HuH-7 (cell line): ENCODE data around the gene MRPL10.
"Not testable (repeated sequence)": the region's sequence is repeated elsewhere in the genome, so short reads cannot be mapped to it uniquely, and the experiment has no call there.

ENCODE experiments used
- DNase-seq: peaks from one replicate; pipeline ENCODE4 v3.0.0; 2011; ENCODE audit warnings: low spot score

MRPL10 gene

DNA sequence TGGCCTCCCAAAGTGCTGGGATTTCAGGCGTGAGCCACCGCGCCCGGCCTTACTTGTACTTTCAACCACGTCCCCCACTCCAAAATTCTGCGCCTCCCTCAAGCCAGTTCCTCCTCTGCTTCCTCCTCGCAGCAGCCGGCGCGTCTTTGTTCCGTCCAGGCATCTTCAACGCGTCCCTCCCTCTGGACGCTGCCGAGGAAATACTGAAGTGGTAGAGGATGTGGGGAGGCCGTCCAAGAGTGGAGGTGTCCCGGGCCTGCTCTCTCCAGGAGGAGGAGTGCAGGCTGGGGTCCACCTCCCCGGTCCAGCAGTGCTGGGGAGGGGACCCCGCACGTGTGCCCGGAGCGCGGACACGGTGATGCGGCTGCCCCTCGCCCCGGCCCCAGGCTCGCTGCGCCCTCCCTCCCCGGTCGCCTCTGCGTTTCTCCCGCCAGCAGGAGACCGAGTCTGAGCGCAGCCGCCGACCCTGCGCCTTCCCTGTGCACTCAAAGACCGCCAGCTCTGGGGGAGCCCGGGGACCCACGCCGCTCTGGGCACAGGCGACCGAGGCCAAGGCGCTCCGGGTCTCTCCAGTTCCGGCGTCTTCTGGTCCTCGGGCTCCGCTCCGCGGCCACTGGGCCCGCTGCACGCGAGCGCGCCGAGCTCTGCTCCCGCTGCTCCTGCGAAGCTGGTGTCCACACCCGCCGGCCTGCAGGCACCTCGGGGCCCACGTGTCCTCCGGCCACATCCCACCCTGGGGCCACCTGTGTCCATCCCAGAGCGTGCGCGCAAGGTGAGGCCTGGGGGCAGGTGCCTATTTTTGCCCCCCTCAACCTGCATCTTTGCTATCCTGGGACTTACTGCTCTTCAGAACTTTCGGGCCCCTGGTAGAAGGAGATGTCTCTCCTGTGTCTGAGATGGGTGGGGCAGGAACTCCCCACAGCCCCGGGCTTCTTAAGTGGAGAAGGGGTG is 41.5 kb downstream of the MRPL10 start:
- DNase-seq: peak; percentile 40

DNA sequence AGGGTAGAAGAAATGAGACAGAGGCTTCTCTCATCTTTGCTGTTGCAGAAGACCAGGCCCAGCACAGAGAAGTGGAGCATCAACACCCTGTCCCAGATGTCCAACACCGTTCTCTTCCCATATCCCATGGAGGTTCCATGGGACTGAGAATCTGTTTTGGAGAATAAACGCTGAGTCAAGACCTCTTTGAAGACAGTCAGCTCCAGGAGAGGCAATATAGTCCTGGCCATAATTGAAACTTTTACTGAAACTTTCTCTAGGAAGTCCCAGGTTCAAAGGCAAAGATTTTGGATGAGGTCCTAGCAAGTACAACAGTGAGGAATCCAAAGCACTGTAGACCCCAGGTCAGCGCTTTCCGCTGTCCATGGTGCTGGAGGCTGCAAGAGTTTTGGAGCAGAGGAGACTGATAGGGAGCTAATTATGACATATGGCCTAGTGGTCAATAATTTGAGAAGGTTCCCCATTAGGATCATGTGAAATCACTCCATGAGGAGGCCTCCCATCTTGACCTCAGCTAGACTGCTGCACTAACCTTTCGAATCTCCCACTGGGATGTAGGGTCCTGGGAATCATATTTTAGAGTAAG is 45.7 kb downstream of the MRPL10 start:
- peak; percentile 74 for DNase-seq

DNA sequence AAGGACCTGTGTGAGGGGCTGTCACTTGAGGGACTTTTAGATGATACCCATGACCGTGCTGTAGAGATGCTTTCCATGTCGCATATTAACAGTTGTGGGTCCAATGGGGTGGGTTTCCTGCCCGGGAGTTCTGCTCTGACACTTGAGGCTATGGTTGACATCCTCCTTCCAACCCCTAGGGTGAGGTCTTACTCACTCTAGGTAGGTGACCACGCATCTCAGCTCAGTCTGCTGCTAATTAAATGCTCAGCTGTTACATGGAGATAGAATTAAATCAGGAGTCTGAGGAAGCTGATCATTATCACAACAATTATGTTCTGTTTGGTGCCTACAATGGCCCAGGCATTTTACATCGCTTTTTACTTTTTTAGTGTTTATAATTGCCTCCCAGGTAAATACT is 49.9 kb downstream of the MRPL10 start:
- no peak for DNase-seq

DNA sequence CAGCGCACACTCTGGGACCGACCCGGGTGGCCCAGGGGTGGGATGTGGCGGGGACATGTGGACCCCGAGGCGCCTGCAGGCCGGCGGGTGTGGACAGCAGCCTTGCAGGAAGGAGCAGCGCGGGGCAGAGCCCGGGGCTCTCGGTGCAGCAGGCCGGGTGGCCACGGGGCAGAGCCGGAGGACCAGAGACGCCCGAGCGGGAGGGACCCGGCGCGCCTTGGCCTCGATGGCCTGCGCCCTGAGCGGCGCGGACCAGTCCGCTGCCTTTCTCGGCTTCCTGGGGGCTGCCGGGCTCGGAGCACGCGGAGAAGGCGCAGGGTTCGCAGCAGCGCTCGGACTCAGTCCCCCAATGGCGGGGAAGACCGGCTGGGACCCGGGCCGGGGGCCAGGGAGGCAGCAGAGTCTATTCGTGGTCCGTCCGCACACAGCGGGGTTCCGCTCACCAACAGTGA is 53.1 kb downstream of the MRPL10 start:
- DNase-seq: no peak

DNA sequence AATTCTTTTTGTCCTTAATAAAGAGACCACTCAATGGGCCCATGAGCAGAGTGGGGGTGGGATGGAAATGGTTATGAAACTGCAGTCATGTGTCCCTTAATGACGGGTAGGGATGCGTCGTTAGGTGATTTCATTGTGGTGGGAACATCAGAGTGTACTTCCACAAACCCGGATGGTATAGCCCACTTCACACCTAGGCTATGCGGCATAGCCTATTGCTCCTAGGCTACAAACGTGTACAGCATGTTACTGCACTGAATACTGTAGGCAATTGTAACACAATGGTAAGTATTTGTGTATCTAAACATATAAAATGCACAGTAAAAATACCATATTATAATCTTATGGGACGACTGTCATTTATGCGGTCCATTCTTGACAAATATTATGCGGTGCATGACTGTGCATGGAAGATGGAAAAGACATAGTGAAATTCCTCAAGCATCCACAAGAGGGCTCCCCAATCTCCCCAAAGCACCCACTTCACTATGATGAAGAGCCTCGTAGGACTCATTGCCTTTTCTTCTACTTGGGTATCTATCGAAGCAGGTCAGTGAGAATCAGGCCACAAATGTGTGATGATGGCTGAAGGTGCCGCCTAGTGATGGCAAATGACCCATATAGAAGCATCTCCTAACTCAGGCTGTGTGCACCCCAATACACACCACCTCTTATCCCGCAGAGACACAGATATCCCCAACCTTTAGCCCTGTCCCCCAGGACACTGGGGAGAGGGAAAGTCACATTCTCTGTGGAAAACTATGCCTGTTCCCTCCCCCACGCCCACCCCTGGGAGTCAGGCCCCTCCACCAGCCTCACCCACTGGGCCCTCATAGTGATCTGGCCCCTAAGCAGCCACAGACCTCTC is 54.8 kb downstream of the MRPL10 start:
- peak; percentile 71 for DNase-seq

DNA sequence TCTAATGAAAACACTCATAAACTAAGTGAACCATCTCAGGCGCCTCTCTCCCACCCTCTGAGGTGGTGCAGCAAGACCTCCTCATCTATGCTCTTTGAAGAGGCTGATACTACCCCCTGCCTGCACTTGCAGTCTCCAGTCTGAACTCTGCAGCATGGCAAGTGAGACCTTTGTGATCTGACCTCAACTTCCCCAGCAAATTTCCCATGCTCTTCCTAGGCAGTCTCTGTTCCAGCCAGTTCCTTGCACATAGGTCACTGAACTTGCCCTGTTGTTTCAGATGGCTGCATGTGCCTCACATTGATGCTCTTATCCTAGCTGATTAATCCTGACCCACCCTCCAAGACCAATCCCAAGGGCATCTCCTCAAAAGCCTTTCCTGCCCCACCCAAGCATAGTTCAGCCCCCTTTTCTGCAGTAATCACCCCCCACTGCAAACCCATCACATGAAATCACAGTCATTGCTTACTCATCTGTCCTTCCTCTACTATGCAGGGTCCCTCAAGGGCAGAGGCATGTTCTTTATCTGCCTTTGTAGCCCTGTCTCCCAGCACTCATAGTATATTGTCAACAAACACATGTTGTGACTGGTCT is 56.3 kb downstream of the MRPL10 start:
- no peak for DNase-seq

DNA sequence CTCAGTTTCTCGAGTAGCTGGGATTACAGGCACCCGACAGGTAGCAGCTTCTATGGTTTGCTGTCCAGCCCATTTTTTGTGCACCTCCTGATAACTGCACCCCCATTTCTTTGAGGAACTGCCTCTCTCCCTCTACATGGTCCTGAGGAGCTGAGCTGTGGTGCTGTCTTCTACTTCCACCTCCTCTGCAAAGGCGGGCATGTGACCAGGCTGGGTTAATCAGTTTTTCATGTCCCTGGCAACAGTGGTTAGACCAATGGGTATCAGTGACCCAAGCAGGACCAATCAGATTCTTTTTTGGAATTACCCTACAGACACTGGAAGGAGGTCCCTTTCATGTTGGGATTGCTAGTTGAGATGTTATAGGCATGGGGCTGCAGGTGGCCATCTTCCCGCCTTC is 57.0 kb downstream of the MRPL10 start:
- no peak for DNase-seq

DNA sequence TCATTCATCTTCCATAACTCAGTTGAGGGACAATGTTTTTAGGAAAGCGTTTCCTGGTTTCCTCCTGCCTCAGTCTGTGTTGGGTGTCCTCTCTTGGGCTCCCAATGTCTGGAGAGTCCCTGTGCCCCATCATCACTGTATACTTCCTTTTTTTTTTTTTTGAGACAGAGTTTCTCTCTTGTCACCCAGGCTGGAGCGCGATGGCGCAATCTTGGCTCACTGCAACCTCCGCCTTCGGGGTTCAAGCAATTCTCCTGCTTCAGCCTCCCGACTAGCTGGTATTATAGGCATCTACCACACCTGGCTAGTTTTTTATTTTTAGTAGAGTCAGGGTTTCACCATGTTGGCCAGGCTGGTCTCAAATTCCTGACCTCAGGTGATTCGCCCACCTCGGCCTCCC is 57.7 kb downstream of the MRPL10 start:
- DNase-seq: not testable (repeated sequence)
